Stimulated activated CD4-positive, alpha-beta T cell treated with anti-CD3 and anti-CD28 coated beads, Interleukin-15, amount 100 ng/mL, for 48 hours (primary cell): Measurements from ENCODE around the gene HMOX2.

Source experiments
- DNase-seq, 2 donors: peaks; one replicate each; pipeline ENCODE4 v3.0.0-alpha.2; 2020; ENCODE audit warnings: low read depth in 2 of 2

The HMOX2 gene

DNA sequence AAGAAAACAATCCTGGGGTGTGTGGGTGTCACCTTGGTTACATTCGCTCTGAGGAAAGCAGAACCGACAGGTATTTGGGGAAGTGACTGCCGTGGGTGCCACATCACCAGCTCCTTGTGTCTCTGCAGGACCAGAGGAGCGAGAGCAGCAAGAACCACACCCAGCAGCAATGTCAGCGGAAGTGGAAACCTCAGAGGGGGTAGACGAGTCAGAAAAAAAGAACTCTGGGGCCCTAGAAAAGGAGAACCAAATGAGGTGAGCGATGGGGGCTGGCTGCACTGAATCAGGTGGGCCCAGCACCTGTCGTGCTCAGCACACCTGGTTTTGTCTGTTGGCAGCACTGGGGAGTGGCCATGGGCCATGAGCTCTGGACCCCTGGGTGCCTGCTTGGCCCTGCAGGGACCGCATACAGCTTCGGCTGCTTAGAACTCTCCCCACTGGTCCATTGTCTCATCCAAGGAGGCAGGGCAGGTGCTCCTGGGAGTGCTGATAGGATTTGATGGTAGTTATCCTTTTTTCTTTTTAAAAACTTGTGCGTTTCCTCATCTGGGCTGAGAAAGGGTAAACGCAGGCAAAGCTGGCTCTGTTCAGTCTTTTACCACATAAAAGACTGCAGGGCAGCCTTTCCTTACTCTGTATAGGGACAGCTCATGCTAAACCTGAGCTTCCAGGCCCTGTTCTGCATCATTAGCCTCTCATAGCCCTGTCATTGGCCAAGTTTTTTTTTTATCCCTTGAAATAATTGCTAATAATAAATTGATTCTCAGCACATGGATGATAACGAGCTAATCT, 29.4 kb downstream of the HMOX2 start:
- DNase-seq: peak; percentile 50 to 53

DNA sequence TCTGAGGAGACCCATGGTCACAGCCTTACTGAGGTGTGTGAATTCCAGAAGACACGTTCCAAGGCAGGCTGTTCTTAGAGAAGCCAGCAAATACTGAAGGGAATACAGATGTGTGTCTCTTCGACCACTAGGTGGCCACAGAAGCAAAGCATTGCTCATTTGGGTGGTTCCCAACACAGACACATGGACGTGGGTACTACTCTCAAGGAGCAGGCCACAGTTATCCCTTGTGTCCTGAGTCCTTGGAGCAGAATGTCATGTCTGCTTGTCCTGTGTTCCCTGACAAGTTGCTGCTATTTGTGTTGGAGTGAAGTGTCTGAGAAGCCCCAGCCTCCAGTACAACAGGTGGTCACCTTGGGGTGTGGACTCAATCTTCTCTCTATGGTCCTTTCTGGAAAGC, 30.3 kb downstream of the HMOX2 start:
- DNase-seq: peak in 1 of 2 donors; percentile 45

DNA sequence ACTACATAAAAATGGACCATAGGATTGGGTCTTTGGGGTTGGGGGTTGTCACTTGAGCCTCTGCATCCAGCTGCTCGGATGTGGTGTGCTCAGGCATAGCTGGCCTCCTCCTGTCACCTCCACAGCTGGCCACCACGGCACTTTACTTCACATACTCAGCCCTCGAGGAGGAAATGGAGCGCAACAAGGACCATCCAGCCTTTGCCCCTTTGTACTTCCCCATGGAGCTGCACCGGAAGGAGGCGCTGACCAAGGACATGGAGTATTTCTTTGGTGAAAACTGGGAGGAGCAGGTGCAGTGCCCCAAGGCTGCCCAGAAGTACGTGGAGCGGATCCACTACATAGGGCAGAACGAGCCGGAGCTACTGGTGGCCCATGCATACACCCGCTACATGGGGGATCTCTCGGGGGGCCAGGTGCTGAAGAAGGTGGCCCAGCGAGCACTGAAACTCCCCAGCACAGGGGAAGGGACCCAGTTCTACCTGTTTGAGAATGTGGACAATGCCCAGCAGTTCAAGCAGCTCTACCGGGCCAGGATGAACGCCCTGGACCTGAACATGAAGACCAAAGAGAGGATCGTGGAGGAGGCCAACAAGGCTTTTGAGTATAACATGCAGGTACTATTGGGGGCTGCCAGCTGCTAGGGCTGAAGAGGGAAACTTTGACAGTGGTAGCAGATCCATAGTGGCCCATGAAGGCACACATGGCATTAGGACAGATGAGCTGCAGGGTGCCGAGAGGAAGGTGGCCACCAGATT, 31.6 kb downstream of the HMOX2 start:
- no peak for DNase-seq

DNA sequence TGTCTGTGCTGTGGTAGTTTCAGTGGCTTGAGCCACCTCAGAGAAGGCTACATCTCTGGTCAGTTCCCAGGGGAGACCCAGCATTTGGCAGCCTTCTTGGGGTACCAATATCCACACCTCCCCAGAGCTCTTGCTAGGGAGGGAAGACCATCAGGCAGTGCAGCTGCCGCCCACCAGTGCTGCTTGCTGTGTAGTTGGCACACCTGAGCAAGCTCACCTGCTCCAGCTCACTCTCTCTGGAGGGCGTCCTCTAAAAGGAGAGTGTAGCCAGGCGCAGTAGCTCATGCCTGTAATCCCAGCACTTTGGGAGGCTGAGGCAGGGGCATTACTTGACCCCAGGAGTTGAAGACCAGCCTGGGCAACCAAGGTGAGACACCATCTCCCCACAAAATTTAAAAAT, 32.6 kb downstream of the HMOX2 start:
- DNase-seq: no peak

DNA sequence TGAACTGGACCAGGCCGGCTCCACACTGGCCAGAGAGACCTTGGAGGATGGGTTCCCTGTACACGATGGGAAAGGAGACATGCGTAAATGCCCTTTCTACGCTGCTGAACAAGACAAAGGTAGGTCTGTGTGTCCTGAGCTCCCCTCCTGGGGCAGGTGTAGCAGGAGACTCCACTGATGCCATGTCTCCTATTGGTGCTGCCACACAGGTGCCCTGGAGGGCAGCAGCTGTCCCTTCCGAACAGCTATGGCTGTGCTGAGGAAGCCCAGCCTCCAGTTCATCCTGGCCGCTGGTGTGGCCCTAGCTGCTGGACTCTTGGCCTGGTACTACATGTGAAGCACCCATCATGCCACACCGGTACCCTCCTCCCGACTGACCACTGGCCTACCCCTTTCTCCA, 33.2 kb downstream of the HMOX2 start:
- DNase-seq: no peak

DNA sequence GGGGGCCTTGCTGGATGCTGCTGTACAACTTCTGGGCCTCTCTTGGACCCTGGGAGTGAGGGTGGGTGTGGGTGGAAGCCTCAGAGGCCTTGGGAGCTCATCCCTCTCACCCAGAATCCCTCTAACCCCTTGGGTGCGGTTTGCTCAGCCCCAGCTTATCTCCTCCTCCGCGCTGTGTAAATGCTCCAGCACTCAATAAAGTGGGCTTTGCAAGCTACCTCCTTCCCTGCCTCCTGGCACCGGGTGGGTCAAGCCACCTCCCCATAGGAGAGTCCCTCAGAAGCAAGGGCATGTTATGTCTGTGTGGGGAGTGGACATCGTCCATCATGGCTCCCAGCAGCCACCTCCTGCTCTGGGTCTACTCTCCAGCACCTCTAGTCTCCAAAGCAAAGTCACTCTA, 33.9 kb downstream of the HMOX2 start:
- no peak for DNase-seq

DNA sequence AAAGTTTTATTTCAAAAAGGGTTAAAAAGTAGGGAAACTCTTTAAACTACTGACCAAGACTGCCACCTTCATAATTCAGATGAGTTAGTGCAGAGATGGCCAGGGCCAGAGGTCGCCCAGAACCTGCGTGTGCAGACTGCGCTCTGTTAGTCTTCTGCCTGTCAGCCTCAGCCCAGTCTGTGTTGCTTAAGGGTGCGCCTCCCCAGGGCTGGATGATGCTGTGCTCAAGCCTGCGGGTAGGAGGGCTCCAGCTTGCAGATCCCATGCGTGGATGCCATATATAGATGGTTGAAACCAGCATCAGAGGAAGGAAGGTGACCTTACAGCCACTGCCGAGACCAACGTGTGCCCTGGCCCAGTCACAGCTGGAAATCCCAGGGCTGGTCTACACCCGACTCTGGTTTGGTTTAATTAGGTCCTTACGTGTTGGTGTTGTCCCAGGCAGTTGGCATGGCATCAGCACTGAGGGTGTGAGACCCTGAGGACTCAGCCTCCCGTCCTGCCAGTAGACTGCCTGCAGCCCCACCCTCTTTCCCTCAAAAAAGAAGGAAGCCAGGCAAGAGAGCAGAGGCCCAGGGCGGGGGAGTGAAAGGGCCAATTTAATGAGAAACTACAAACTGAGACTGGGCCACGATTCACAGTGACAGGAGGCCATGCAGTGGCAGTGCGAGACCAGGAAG, 34.7 kb downstream of the HMOX2 start:
- no peak for DNase-seq

DNA sequence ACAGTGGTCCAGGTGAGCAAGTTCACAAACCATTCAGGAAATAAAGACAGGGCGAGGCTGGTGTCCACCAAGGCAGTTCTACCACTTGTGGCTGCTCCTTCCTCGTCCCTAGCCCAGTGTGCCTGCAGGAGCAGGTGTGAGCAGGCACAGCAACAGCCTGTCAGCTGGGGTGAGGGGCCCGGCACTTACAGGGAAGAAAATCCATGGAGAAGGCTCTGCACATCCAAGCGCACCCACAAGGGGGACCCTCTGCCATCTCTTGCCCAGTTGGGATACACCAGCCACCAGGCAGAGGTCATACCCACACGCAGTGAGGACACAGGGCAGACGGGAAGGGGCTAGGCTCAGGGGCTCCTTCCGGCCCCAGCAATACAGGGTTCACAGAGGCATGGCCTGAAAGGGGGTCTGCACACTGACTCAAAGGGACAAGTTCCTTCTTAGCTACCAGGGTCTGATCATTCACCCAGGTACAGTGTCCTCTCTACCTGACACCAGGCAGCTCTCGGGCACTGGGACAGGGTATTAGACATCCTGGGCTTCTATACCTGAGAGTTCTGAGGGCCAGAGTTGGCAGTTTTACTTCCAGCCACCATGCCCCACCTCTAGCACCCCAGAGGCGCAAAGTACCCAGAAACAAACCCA, 35.4 kb downstream of the HMOX2 start:
- DNase-seq: no peak

DNA sequence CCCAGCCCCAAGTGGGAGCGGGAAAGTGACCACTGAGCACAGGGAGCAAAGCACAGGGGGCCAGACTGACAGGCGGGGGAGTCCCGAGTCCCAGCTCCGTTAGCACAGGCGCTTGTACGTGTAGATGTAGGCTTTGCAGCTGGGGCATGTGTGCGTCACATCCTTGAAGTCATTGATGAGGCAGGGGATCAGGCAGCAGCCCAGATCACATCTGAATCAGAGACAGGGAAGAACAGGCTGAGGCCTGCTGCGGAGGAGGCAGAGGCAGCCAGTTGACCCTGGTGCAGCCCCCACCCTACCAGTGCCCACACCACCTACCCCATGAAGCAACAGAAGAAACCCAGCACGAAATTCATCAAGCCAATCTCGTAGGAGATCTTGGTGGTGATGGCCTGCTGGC, 36.3 kb downstream of the HMOX2 start:
- no peak for DNase-seq

DNA sequence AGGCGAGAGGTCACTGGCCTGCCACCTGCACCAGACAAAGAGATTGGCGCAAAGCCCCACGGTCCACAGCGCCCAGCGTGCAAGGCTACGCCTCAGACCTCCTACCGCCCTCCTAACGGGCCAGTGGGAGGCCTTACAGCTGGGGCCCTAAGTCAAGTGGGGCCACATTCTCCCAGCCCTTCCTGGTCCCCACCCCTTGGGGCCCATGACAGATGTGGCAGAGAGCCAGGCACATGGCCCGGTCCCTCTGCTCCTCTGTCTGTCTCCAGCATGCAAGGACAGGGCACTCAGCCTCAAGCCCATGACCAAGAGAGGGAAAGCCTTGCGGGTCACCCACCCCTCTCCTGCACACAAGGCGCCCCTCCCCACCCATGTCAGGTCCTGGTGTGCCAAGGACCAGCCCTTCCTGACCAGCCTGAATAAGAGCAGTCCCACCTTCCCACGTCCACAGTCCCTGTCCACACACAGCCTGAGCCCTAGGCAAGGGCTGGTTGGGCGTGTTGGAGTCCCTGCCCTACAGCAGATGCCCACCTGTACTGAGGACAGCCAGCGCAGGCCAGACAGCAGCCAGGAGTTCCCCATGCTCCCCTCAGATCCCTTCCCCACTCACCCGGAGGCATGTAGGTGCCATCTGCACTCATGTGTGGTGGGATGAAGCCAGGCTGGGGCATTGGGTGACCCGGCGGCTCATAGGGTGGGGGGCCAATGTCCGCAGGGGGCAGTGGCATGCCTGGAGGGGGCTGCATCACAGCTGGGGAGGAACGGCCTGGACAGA, 37.1 kb downstream of the HMOX2 start:
- no peak for DNase-seq

DNA sequence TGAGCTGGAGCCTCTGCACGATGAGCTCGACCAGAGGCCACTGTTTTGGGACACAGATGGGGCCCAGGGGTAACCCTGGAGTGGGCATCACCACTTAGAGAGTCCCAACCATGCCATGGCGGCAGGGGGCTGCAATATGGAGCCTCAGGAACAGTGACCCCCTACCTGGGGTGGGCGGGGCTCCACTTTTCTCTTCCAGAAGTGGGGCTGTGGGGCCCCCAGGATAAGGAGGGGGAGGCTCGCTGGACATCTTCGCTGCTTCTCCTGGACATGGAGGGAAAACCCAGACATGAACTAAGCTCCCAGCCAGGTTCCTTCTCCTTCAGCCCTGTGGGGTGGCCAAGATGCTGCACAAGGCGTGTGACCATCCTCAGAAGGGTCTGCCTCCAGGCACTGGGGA, 37.7 kb downstream of the HMOX2 start:
- no peak for DNase-seq

DNA sequence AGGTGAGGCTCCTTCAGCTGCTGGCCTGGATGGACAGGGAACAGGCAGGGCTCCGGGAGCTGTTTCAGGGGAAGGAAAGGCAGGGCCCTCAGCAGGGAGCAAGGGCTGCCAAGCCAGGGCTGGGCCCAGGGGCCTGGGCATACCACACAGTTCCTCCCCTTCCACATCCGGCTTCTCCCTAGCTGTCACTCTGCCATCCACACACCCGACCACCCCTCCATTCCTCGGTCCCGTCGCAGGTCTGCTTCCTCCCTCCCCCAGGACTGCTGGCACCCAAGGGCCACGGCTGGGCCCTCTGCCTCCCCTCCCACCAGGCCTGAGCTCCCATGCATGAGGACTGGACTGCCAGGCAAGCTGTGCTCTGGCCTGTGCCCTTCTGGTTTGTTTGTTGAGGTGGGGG, 38.4 kb downstream of the HMOX2 start:
- DNase-seq: no peak

DNA sequence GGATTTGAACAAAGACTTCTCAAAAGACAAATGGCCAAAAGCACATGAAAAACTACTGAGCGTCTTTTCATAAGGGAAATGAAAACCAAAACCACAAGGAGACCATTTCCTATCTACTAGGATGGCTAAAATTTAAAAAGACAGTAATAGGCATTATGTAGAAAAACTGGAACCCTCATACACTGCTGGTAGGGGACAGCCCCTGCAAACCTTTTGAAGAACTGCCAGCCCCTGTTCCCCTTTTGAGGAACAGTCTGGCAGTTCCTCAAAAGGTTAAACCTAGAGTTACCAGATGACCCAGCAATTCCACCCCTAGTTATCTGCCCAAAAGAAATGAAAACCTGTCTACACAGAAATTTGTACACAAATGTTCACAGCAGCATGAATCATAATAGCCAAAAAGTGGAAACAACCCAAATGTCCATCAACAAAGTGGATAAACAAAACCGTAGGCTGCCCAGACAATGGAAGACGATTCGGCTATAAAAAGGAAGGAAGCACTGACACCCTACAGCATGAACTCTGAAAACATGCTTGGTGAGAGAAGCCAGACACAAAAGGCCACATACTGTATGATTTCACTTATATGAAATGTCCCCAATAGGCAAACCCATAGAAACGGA, 39.5 kb downstream of the HMOX2 start:
- DNase-seq: no peak

DNA sequence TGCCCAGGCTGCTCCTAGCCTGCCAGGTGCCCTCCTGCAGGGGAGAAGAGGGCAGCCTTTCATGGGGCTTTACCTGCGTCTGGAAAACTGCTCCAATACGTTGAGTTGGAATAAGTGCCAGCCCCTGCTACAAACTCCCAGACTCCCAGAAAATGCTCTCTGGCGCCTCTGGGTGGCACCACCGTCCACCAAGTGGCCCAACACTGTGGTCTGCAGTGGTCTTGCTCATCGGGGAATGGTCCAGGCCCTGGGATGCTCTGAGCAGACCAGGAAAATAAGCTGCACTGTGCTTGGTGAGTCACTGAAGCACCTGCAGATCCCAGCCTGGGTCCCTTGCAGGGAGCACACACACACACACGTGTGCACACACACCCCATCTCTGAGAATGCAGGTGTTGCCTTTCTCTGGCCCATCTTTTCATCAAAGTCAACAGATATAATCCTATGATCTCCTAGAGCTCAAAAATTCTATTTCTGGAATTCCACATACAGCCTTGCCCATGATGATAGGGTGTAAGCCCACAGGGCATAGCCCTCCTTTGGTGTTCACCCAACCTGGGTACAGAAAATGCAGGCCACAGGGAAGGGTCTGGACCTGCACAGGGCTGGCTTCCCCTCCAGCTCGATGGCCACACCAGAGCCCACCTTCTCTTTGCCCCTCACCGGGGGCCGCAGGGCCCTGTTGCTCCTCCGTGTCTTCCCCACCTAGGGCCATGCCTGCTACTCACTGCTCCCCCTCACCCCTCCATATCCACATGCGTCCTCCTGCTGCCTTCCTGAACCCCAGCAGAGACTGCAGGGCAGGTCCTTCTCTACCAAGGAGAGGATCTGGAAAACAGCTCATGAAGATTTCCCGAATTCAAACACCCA, 41.8 kb downstream of the HMOX2 start:
- DNase-seq: no peak

DNA sequence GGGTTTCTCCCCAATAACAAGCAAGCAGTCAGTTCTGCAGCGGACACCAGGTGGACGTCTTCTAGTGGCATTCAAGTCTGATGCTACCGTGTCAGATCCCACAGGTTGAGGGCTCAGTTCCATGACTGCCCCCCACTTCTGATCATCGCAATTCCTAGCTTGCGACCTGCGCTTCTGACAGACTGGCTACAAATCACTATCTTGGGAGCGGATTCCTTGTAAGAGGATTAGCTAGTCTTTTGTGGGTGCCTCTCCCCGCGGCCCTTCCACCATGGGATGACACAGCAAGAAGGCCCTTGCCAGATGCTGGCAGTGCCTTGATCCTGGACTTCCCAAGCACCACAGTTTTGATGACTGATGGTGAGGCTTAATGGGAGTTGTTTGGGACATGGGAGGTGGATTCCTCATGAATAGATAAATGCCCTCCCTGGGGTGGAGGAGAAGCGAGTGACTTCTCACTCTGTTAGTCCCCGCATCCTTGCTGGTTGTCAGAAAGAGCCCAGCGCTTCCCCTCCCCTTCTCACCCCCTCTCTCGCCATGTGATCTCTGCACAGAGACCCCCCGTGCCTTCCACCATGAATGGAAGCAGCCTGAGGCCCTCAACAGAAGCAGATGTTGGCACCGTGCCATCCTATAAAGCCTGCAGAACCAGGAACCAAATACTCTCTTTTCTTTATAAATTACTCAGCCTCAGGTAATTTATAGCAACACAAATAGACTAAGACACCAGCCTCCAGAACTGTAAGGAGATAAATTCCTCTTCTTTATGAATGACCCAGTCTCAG, 43.3 kb downstream of the HMOX2 start:
- DNase-seq: no peak

DNA sequence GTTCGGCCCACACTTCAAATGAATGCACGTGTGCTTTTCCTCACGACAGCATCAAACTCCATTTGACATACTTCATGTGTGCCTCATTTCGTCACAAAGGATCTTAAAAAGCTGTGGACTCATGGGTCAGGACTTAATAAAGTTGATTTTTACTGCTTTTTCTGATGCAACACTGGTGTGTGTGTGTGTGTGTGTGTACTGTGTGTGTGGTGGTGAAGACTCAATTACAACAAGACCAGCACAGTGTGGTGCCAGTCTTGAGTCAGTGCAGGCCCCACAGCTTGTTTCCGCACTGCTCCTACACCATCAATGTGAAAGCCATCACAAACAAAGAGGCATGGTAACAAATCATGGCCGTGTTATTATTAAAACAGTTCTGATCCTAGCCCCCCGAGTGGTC, 44.7 kb downstream of the HMOX2 start:
- DNase-seq: no peak

DNA sequence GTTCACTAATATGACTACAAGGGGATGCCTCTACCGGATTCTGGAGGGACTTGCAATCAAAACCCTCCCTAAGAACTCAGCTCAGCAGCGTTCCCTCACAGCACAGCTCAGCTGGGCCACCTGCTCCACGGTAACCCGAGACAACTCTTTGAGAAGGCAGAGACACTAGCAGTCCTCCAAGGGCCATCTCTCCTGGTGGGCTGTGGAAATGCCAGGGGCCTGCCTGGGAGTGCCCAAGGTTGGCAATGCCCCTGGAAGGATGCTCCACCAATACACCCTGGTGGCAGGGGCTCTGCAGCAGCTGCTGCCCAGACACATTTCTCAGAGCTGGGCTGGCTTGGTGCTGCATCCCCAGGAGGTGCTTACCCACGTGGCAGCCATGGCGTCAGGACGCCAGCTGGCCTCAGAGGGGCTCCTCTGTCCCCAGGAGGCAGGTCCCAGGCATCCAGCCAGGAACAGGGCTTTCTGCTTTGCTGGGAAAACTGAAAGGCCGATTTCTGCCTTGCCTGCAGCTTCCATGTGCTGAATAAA, 45.9 kb downstream of the HMOX2 start:
- no peak for DNase-seq

DNA sequence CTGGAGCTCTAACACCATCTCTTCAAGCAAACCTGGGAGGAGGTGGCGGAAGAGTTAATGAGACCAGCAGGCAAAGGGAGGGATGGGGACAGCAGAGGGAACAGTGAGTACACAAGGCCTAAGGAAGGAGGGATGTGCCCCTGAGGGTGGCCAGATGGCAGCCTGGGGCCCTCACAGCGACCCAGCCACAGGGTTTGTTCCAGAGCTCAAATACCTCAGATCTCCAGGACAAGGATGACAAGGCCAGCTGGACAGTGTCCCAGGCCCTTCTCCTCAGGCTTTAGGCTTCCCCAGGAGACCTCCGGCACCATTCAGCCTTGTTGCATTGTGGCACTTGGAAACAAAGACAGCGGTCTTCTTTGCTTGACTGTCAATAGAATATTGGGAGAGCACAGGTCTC, 47.5 kb downstream of the HMOX2 start:
- no peak for DNase-seq

DNA sequence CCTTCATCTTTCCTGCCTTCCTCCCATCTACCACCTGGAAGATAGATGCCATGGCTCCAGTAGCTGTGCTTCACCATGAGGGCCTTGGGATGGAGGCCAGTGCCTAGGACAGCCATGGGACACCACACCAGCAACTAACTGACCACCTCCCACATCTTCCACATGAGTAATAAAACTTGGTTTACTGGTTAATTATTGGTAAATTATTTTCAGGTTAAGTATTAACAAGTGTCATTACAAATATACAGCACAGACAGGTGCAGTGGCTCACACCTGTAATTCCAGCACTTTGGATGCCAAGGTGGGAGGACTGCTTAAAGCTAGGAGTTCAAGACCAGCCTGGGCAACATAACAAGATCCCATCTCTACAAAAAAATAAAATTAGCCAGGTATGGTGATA, 48.4 kb downstream of the HMOX2 start:
- no peak for DNase-seq
